GM19372 (cell line): Measurements from ENCODE around the gene FBXO33.

Source experiments
- ATAC-seq: cut with Tn5 transposase; IDR thresholded peaks from one replicate; pipeline ENCODE4 v1.9.1; 2021; ENCODE audit warnings: mild to moderate bottlenecking, low read depth, moderate library complexity; ENCODE audit not compliant: unreplicated experiment

Gene FBXO33

GRCh38 chr14:39432619-39433451 lies 602 bp upstream of the FBXO33 start:
- peak; percentile 62 for ATAC-seq

GRCh38 chr14:39431416-39432178 lies 636 bp downstream of the FBXO33 start:
- ATAC-seq = peak; percentile 13

- ATAC-seq = no peak
Observed at GRCh38 chr14:39430762-39431415, 1.3 kb downstream of the FBXO33 start.

- ATAC-seq = no peak
Observed at GRCh38 chr14:39428118-39428517, 4.1 kb downstream of the FBXO33 start.

GRCh38 chr14:39426605-39427004 lies 5.6 kb downstream of the FBXO33 start:
- no peak for ATAC-seq

GRCh38 chr14:39425947-39426346 lies 6.3 kb downstream of the FBXO33 start:
- ATAC-seq = no peak

GRCh38 chr14:39423793-39424192 lies 8.4 kb downstream of the FBXO33 start:
- ATAC-seq = no peak

GRCh38 chr14:39422243-39422642 lies 10.0 kb downstream of the FBXO33 start:
- no peak for ATAC-seq

GRCh38 chr14:39419272-39419671 lies 13.0 kb downstream of the FBXO33 start:
- no peak for ATAC-seq

GRCh38 chr14:39417014-39417413 lies 15.2 kb downstream of the FBXO33 start:
- no peak for ATAC-seq

- ATAC-seq = no peak
Observed at GRCh38 chr14:39416072-39416471, 16.2 kb downstream of the FBXO33 start.

- no peak for ATAC-seq
Observed at GRCh38 chr14:39406560-39406959, 25.7 kb downstream of the FBXO33 start.

GRCh38 chr14:39398382-39398781 lies 33.9 kb downstream of the FBXO33 start:
- ATAC-seq = no peak

- ATAC-seq = no peak
Observed at GRCh38 chr14:39396448-39396847, 35.8 kb downstream of the FBXO33 start.

- no peak for ATAC-seq
Observed at GRCh38 chr14:39395555-39396254, 36.5 kb downstream of the FBXO33 start.

- no peak for ATAC-seq
Observed at GRCh38 chr14:39393289-39393688, 38.9 kb downstream of the FBXO33 start.

- ATAC-seq = no peak
Observed at GRCh38 chr14:39384177-39384576, 48.1 kb downstream of the FBXO33 start.

GRCh38 chr14:39383741-39384140 lies 48.5 kb downstream of the FBXO33 start:
- ATAC-seq = no peak

- ATAC-seq = no peak
Observed at GRCh38 chr14:39383026-39383660, 49.1 kb downstream of the FBXO33 start.

- ATAC-seq = no peak
Observed at GRCh38 chr14:39382463-39382862, 49.8 kb downstream of the FBXO33 start.
